PFSK-1 (cell line): ENCODE measurements around the gene METTL8.

Experiments
- FOXP2 ChIP-seq: optimal IDR thresholded peaks from 2 replicates; pipeline ENCODE3; 2011; ENCODE audit warnings: borderline replicate concordance, control low read depth, inconsistent platforms; ENCODE audit not compliant: insufficient read depth; ENCODE audit errors: extremely low read length, extremely low read depth
- POLR2AphosphoS5 ChIP-seq: IDR thresholded peaks from 2 replicates; pipeline ENCODE4 v1.6.1; 2012; ENCODE audit warnings: low read depth, mild to moderate bottlenecking, control low read depth, low read length, moderate library complexity
- SIN3A ChIP-seq: IDR thresholded peaks from 2 replicates; pipeline ENCODE4 v1.6.1; 2012; ENCODE audit warnings: mild to moderate bottlenecking, low read length, moderate library complexity, borderline replicate concordance; ENCODE audit not compliant: insufficient read depth
- TAF1 ChIP-seq: IDR thresholded peaks from 2 replicates; pipeline ENCODE4 v1.6.1; 2012; ENCODE audit warnings: low read length, control low read depth, borderline replicate concordance; ENCODE audit not compliant: insufficient read depth
- TF ChIP-seq, protein P1 (sequence below), 2 experiments: IDR thresholded peaks; 2 replicates each; pipeline versions ENCODE4 v1.6.1 to v1.8.0; 2011 to 2012; ENCODE audit warnings: low read depth in 2 of 2, low read length in 2 of 2, control low read depth in 1 of 2, inconsistent platforms in 1 of 2, mild to moderate bottlenecking in 1 of 2, moderate library complexity in 1 of 2; ENCODE audit not compliant: insufficient read depth in 1 of 2

The METTL8 gene

DNA sequence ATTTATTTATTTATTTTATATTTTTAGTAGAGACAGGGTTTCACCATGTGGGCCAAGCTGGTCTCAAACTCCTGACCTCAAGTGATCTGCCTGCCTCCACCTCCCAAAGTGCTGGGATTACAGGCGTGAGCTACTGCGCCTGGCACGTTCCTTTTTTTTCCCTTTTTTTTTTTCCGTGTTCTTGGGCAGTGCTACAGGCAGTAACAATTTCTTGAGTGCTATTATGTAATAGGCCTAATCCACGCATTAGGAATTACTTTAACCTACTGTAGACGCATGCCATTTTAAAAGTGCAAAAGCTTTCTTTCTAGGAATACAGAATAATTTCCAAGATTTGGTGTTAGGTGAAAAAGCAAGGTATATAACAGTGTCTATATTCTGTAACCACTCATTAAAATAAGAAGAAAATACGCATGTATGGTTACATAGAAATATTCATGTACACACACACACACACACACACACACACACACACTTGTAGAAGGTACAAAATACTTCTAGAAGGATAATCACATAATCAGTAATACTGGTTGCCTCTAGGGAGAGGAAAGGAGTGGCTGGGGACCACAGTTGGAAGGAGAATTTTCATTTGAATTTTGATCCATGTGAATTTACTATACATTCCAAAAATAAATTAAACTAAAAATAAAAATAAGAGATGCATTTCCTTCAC lies 92.3 kb downstream of the METTL8 start:
- TF ChIP-seq FOXP2 (no peak), TAF1 (no peak), SIN3A (no peak), POLR2AphosphoS5 (no peak)
- TF ChIP-seq, protein P1, sequence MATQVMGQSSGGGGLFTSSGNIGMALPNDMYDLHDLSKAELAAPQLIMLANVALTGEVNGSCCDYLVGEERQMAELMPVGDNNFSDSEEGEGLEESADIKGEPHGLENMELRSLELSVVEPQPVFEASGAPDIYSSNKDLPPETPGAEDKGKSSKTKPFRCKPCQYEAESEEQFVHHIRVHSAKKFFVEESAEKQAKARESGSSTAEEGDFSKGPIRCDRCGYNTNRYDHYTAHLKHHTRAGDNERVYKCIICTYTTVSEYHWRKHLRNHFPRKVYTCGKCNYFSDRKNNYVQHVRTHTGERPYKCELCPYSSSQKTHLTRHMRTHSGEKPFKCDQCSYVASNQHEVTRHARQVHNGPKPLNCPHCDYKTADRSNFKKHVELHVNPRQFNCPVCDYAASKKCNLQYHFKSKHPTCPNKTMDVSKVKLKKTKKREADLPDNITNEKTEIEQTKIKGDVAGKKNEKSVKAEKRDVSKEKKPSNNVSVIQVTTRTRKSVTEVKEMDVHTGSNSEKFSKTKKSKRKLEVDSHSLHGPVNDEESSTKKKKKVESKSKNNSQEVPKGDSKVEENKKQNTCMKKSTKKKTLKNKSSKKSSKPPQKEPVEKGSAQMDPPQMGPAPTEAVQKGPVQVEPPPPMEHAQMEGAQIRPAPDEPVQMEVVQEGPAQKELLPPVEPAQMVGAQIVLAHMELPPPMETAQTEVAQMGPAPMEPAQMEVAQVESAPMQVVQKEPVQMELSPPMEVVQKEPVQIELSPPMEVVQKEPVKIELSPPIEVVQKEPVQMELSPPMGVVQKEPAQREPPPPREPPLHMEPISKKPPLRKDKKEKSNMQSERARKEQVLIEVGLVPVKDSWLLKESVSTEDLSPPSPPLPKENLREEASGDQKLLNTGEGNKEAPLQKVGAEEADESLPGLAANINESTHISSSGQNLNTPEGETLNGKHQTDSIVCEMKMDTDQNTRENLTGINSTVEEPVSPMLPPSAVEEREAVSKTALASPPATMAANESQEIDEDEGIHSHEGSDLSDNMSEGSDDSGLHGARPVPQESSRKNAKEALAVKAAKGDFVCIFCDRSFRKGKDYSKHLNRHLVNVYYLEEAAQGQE (IDR thresholded peaks at IDR 0.05; ENCODE audit: insufficient read depth in 1 of 2, low read depth in 2 of 2, low read length in 2 of 2): no peak

DNA sequence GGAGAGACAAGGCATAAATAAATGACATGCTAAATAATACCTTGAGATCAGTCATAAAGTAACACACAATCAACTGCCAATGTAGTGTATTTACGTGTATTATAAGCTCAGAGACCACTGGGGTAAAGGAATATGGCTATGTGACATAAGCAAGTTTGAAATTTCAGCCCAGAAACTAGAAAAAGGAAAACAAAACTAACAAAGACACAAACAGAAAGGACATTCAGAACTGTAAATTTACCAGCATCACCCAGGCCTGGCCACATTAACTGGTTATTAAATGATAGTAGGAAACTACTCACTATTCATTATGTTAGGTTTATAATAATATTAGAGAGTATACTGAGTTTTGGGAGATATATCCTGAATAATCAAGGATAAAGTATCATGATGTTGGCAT lies 98.8 kb downstream of the METTL8 start:
- TF ChIP-seq POLR2AphosphoS5 (no peak), FOXP2 (no peak)

DNA sequence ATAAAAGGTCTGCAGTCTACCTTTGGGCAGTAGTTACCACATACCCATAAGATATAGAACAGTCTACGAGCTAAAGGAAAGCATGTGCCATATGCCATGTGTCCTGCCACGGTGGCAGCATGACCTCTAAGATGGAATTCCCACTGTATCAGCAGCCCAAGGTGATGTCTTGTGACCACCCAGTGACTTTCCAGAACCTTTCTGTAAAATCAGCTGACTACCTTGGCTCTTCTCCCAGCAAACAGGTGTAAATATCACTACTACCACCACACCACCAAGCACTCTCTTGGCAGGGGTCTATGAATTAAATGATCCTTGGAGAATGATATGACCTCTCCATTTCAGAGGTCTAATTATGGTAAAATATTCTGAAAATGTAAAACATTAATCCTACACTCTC lies 99.6 kb downstream of the METTL8 start:
- TF ChIP-seq, protein P1 (IDR thresholded peaks at IDR 0.05; ENCODE audit: insufficient read depth in 1 of 2, low read depth in 2 of 2, low read length in 2 of 2): no peak
- TF ChIP-seq TAF1 (no peak), POLR2AphosphoS5 (no peak), SIN3A (no peak), FOXP2 (no peak)

DNA sequence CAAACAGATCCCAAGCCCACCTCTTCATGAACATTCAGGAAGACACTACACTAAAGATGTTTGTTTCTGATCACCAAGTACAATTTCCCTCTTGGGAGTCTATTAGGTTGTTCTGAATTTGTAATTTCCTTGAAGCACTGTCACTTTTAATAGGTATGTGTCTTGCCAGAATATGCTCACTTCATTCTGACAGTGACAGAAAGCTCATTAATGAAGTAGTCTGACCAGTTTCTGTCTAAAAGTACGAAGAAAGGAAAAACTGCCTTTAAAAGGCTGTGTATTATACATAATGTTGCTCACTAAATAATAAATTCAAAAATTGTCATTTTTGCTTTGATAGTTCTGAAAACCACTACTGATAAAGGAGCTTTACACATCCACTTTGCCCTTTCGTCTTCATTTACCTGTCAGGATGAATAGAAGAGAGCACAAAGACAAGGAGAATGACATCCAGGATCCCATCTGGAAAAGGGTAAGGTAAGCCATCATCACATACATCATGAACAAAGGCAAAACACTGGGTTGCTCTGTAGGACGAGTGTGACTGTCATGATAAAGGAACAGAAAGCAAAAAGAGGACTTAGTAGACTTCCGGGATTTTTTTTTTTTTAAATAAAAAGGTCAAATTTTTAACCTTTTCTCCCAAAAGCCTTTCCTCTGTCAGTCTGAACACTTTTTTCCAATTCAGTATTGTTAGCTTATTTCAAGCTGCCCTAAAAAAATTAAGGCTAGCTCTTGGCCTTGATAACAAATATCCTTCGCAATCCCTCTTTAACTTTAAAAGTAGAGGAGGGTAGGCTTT lies 103.4 kb downstream of the METTL8 start:
- TF ChIP-seq SIN3A (no peak), FOXP2 (no peak), POLR2AphosphoS5 (no peak), TAF1 (no peak)
- TF ChIP-seq, protein P1 (IDR thresholded peaks at IDR 0.05; ENCODE audit: insufficient read depth in 1 of 2, low read depth in 2 of 2, low read length in 2 of 2): no peak

DNA sequence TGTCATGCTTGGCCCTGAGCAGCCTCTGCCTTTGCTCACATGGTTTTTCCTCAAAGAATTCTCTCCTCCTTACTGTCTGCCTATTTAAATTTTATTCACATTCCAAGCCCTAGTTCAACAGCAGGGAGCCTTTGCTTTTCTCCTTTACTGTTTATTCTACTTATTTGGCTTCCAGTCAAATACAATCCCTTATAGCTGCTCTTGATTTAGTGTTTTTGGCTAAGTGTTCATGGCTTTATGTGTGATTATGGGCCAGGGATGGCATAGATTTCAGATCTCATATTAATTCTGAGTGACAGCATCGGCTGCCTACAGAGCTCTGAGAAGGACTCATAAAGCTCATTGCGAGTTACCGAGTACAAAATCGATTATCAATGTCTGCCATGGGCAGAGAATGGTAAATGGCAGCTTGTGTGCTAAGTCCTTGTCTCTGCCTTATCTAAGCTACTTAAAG lies 106.7 kb downstream of the METTL8 start:
- TF ChIP-seq, protein P1 (IDR thresholded peaks at IDR 0.05; ENCODE audit: insufficient read depth in 1 of 2, low read depth in 2 of 2, low read length in 2 of 2): no peak
- TF ChIP-seq TAF1 (no peak), SIN3A (no peak), FOXP2 (no peak), POLR2AphosphoS5 (no peak)
